Lower leg skin (tissue), 3 donors: ENCODE results near the gene RBM33.

Experiments used
- CTCF ChIP-seq, 3 donors: fragments of 450-650 bp; IDR thresholded peaks; one replicate each; pipeline ENCODE4 v1.5.1; 2016; ENCODE audit warnings: antibody characterized with exemption in 3 of 3, mild to moderate bottlenecking in 3 of 3, moderate library complexity in 2 of 3
- POLR2A ChIP-seq, 2 donors: fragments of 450-650 bp; IDR thresholded peaks; one replicate each; pipeline ENCODE4 v1.6.1; 2016 to 2017; ENCODE audit warnings: antibody characterized with exemption in 2 of 2, mild to moderate bottlenecking in 1 of 2, moderate library complexity in 1 of 2

GRCh38 chr7:155756322-155756721 is 111.9 kb downstream of the RBM33 start:
- no peak for TF ChIP-seq CTCF (IDR thresholded peaks at IDR 0.05)
- no peak for TF ChIP-seq POLR2A (IDR thresholded peaks at IDR 0.05)
